HG02571 (cell line): Measurements from ENCODE around the gene DIS3L.
"Not testable (repeated sequence)": the region's sequence is repeated elsewhere in the genome, so short reads cannot be mapped to it uniquely, and the experiment has no call there.

Experiments used
- ATAC-seq: cut with Tn5 transposase; IDR thresholded peaks from one replicate; pipeline ENCODE4 v1.9.1; 2021; ENCODE audit warnings: mild to moderate bottlenecking, moderate library complexity; ENCODE audit not compliant: unreplicated experiment

Gene DIS3L

GRCh38 chr15:66276546-66276945, 16.8 kb upstream of the DIS3L start:
- ATAC-seq: no peak

DNA sequence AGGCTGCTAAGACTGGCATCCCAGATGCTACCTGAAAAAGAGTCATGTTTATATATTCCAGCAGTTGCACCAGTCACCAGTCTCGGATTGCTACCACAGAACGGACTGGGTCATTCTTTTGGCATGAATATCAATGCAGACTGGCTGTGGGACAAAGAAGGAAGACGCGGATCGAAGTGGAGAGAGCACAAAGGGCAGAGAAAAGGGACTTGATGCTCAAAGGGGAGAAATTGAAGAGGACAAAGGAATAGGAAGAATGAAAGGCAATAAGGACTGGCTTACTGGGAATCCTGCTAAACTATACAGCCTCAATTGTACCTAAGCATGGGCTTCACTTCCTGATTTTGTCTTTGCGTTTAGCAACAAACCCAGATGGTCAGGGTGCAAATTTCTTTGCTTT, 15.3 kb upstream of the DIS3L start:
- no peak for ATAC-seq

DNA sequence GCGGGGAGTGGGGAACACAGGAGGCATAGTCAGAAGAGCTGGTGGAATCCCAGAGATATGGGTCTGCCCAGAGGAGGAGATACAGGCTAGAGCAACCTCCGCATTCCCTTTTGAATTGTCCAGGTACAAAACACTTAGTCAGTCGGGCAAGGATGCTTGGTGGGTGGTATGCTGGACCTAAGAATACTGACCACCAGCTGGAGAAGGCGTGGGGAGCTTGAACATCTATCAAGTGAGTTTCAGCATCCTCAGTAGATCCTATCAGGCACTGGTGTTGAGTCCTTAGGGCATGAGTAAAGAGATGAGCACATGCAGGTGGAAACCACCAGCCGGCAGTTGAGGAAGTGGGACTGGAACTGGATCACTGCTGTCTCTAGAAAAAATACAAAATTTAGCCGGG, 14.7 kb upstream of the DIS3L start:
- no peak for ATAC-seq

DNA sequence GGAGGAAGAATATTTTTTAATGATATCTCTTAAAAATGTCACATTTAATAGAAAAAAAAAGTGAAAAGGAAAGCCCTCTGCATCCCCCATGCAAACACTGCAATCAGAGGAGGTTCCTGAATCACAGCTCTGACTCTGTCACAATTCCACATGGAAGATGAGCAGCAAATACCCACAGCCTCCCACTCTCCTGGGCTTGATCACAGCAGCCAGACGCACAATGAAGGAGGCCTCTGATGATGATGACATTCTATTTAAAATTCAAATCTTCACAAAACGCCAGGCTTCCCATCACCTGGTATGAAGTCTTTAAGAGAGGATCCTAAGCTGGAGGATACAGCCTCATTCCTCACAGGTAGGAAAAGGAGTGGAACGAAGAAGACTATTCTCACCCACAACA, 9.1 kb upstream of the DIS3L start:
- ATAC-seq: no peak

DNA sequence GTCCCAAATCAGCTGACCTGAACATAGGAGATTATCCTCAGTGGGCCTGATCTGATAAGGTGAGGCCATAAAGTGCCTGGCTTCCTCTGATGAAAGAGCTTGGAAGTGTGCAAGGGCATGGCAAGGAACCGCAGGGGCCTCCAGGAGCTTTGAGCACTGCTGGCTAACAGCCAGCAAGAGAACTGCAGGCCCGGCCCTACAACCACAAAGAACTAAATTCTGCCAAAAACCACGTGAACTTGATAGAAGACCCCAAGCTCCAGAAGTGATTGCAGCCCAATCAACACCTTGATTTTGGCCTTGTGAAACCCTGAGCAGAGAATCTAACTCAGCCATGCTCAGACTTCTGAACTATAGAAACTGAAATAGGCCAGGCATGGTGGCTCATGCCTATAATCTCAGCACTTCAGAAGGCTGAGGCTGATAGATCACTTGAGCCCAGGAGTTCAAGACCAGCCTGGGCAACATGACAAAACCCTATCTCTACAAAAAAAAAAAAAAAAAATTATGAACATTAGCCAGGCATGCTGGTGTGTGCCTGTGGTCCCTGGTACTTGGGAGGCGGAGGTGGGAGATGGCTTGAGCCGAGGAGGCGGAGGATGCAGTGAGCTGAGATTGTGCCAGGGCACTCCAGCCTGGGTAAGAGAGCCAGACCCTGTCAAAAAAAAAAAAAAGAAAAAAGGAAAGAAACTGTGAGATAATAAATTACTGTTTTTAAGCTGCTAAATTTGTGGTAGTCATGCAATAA, 7.7 kb upstream of the DIS3L start:
- ATAC-seq: no peak

GRCh38 chr15:66287461-66288057, 5.8 kb upstream of the DIS3L start:
- ATAC-seq: no peak

DNA sequence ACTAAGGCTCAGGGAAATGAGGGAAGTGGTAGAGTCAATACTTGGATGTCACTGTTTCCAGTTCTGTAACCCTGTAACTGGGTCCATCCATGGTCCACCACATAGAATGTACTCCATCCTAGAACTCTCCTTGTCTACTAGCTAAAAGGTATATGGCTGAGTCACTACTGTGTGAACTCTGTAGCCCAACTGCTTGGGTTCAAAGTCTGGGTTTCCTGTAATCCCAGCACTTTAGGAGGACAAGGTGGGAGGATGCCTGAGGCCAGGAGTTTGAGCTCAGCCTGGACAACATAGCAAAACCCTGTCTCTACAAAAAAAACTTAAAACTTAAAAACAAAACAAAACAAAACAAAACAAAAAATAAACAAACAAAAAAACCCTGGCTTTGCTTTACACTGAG, 5.3 kb upstream of the DIS3L start:
- no peak for ATAC-seq

DNA sequence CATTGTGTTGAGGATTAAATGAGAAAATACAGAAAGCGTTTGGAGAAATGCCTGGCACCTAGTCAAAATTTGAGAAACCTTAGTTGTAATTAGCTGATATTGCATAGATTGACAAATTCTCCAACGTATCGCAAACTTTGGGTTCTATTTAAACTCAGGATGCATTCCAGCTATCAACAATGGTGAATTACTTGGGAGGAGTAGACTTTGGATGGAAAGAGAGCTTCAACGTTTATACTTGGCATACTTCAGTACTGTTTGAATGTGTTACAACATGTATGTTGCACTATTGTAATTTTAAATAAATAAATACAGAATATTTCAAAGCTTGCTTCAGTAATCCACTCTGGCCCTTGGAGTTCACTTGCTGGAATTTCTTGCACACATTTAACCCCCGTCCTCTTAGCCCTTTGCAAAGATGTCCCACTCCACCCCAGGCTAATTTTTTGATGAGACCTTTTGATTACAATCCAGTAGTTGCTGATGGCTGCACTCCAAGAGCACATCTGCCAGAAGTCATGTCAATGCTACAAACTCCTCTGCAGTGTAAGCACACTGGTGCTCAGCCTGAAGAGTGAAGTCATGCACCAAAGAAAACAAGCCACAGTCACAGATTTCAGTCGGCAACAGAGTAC, 4.7 kb upstream of the DIS3L start:
- no peak for ATAC-seq

GRCh38 chr15:66290007-66290406, 3.4 kb upstream of the DIS3L start:
- no peak for ATAC-seq

- no peak for ATAC-seq
These were observed 2.9 kb upstream of the DIS3L start for GRCh38 chr15:66290518-66290917.

DNA sequence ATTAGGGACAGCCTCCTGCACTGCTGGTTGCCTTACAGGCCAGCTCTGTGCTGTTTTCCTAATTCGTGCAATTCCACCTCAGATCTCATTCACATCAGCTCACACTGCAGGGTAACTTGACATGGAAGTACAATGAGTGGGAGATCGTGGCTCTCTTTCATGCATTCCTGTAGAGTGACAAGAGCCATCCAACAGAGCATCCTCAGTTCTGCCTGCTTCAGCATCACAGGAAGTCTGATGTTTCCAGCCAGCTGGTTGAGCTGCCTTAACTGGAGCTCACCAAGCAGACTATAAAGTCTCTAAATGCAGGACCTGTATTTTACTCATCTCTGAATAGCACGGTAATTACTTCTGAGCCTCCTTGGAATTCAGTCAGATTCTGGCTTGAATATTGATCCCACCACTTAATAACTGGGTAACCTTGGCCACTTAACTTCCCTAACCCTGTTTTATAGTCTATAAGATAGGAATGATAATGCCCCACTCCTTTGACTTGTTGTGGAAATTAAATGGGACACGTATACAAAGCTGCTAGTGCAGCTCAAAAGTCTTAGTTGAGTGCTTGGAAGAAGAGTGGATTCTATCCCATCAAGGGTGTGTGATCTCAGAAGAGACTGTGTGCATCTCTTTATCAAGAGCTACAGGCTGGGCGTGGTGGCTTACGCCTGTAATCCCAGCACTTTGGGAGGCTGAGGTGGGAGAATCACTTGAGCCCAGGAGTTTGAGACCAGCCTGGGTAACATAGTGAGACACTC, 1.4 kb upstream of the DIS3L start:
- no peak for ATAC-seq

DNA sequence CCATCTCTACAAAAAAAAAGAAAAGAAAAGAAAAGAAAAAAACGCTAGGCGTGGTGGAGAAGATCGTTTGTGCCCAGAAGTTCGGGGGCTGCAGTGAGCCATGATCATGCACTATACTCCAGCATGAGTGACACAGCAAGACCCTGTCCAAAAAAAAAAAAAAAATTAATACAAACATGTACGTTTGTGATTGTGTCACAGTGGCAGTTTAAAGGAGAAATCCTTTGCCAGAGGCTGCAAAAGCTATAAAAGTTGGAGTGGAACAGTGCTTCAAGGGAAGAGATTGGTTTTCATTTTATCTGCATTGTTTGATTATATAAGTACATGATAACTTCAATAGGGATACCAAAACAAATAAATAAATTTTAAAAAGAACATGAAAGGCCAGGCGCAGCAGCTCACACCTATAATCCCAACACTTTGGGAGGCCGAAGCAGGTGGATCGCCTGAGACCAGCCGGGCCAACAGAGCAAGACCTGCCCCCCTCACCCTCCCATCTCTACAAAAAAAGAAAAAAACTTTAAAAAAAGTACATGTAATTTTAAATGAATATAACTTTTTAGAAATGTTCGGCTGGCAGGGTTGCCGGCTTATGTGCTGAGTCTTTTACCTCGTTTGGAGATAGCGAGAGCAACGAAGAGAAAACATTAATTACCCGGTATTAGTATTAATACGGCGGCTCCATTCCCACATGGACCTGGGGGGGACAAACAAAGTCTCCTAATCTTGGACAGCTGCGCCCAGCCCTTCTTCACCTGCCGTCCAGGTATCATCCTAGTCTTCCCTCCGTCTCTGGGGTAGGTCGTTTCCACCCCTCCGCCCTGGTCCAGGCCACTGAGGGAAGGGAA, 573 bp upstream of the DIS3L start:
- no peak for ATAC-seq

DNA sequence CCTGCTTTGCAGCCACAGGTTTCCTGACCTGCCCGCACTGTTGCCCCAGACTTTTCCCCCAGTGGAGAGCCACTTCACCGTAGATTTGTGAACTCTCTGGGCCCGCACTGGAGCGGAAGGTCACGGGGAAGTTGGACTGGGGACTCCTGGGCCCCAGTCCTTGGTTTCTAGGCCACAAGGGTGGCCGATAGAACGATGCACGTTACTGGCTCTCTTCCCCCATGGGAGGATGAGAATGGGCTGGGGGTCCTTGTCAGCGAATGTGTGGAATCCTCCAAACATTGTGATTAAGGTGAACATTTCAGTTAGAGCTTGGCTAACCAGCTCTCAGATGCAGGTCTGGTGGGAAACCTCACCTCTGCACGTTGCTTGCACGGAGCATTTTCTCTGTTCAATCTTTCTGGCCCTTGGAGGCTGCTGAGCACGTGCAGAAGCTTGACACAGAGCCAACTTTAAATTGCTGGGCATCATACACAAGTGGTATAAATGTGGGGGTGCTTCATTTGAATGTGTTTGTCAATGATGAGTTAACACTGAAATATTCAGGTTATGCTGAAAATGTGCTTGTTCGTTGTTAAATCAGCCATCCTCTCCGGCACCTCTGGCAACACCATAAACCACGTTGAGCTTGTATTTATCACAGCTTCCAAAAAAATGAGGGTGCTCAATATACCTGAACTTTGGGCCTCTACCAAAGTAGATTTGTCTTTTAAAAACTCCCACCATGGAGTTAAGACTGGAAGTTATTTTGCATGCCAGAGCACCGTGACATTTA, 976 bp downstream of the DIS3L start:
- no peak for ATAC-seq

DNA sequence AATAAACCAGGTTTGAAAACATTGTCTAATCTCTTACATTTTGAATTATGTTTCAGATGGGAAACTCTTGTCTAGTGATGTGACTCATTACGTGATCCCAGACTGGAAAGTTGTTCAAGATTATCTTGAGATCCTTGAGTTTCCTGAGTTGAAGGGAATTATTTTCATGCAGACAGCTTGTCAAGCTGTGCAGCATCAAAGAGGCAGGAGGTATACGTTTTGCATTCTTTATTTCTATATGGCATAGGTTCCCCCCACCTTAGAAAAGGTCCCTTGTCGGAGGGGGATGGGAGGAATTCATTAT, 1.5 kb downstream of the DIS3L start:
- ATAC-seq: no peak

- no peak for ATAC-seq
These were observed 2.8 kb downstream of the DIS3L start for GRCh38 chr15:66296186-66296585.

DNA sequence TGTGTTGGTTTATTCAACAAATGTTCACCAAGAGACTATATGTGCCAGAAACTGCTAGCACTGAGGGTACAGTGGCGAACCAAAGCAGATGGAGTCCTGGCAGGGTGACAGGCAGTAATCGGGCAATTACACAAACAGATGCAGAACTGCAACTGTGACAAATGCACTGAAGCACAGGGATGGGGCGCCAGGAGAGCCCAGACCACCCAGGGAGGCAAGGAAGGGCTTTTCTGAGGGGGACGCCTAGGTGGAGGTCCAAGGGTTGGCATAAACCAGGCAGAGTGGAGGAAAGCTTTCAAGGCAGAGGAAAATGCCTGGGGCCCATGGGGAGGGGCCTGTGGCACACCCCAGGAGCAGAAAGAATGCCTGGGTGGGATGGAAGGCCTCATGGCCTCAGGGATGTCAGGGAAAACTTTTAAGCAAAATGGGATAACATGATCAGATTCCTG, 5.5 kb downstream of the DIS3L start:
- no peak for ATAC-seq

- ATAC-seq: no peak
These were observed 9.3 kb downstream of the DIS3L start for GRCh38 chr15:66302489-66303278.

DNA sequence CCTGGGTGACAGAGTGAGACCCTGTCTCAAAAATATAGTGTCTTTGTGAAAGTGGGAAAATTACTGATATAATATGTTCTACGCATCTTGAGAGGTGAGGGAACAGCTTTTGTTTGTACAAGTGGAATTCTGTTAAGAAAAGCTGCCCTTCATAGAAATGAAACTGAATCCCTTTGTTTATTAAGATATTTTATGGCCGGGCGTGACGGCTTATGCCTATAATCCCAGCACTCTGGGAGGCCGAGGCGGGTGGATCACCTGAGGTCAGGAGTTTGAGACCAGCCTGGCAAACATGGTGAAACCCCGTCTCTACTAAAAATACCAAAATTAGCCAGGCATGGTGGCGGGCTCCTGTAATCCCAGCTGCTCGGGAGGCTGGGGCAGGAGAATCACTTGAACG, 11.1 kb downstream of the DIS3L start:
- ATAC-seq: not testable (repeated sequence)

GRCh38 chr15:66306381-66306780, 13.0 kb downstream of the DIS3L start:
- ATAC-seq: no peak
